22Rv1 (cell line): Measurements from ENCODE around the gene FAM222A.

Experiments
- ZFX ChIP-seq: fragments of 450-650 bp; IDR thresholded peaks from 2 replicates; pipeline ENCODE4 v1.6.1; 2017; ENCODE audit warnings: antibody characterized with exemption, borderline replicate concordance
- TF ChIP-seq, protein P1 (sequence below): fragments of 450-650 bp; IDR thresholded peaks from 2 replicates; pipeline ENCODE4 v1.5.1; 2017; ENCODE audit warnings: mild to moderate bottlenecking

DNA sequence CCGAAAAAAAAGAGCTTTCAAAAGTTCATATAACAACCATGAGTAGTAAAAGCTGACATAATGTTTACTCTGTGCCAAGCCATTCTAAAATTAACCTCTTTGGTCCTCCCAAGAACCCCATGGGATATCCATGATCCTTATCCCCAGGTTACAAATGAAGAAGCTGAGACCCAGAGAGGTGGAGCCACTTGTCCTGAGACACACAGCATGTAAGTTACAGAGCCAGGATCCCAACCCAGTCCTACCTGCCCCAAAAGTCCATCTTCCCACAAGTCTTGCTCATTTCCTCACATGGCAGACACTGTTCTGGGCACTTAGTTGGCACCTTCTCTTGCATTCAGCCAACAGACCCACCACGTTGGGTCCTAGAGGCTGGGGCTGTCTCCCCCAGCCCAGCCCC lies 82.4 kb downstream of the FAM222A start:
- TF ChIP-seq, protein P1, sequence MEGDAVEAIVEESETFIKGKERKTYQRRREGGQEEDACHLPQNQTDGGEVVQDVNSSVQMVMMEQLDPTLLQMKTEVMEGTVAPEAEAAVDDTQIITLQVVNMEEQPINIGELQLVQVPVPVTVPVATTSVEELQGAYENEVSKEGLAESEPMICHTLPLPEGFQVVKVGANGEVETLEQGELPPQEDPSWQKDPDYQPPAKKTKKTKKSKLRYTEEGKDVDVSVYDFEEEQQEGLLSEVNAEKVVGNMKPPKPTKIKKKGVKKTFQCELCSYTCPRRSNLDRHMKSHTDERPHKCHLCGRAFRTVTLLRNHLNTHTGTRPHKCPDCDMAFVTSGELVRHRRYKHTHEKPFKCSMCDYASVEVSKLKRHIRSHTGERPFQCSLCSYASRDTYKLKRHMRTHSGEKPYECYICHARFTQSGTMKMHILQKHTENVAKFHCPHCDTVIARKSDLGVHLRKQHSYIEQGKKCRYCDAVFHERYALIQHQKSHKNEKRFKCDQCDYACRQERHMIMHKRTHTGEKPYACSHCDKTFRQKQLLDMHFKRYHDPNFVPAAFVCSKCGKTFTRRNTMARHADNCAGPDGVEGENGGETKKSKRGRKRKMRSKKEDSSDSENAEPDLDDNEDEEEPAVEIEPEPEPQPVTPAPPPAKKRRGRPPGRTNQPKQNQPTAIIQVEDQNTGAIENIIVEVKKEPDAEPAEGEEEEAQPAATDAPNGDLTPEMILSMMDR: no peak
- no peak for TF ChIP-seq ZFX
